Smooth muscle cell (in vitro differentiated cells): Measurements from ENCODE around the gene NFKBIA. TPM values are rescaled to one million over a fixed set of nuclear protein-coding genes. Genes with fewer than 3 reads are reported as not detected.
A peak's percentile ranks its signal among the peaks of the same experiment; 100 is the strongest.

ENCODE experiments used
- DNase-seq: peaks from one replicate; lab custom pipeline; 2025; ENCODE audit not compliant: unreplicated experiment; lab: John Stamatoyannopoulos, UW
- H2AFZ ChIP-seq: fragments of 200-600 bp; sonication (generic); 2 replicates; pipeline ENCODE4 v1.6.0; 2016; ENCODE audit warnings: antibody characterized with exemption, low read depth, mild to moderate bottlenecking
- H3F3A ChIP-seq: fragments of 200-600 bp; sonication (generic); 2 replicates; pipeline ENCODE4 v1.6.0; 2017; ENCODE audit warnings: antibody characterized with exemption, low read depth
- H3K27ac ChIP-seq: fragments of 200-600 bp; sonication (generic); 2 replicates; pipeline ENCODE4 v1.5.1; 2016; ENCODE audit warnings: low read depth, mild to moderate bottlenecking
- H3K27me3 ChIP-seq: fragments of 200-600 bp; sonication (generic); 2 replicates; pipeline ENCODE4 v1.6.1; 2016; ENCODE audit warnings: low read depth, mild to moderate bottlenecking
- H3K36me3 ChIP-seq: fragments of 200-600 bp; sonication (generic); 2 replicates; pipeline ENCODE4 v1.5.1; 2016; ENCODE audit warnings: low read depth
- H3K4me1 ChIP-seq: fragments of 200-600 bp; sonication (generic); 2 replicates; pipeline ENCODE4 v1.5.1; 2016; ENCODE audit warnings: low read depth
- H3K4me2 ChIP-seq: fragments of 200-600 bp; sonication (generic); 2 replicates; pipeline ENCODE4 v1.6.0; 2016; ENCODE audit warnings: mild to moderate bottlenecking
- H3K4me3 ChIP-seq: fragments of 200-600 bp; sonication (generic); 2 replicates; pipeline ENCODE4 v1.5.1; 2016; ENCODE audit warnings: mild to moderate bottlenecking
- H3K79me2 ChIP-seq: fragments of 200-600 bp; sonication (generic); 2 replicates; pipeline ENCODE4 v1.6.0; 2016; ENCODE audit warnings: low read depth, mild to moderate bottlenecking
- H3K9ac ChIP-seq: fragments of 200-600 bp; sonication (generic); 2 replicates; pipeline ENCODE4 v1.6.0; 2016; ENCODE audit warnings: low read depth
- H3K9me3 ChIP-seq: fragments of 200-600 bp; sonication (generic); replicated peaks from 2 replicates; pipeline ENCODE4 v1.5.1; 2016; ENCODE audit warnings: low read depth
- H4K20me1 ChIP-seq: fragments of 200-600 bp; sonication (generic); 2 replicates; pipeline ENCODE4 v1.6.0; 2016; ENCODE audit warnings: low read depth
- CTCF ChIP-seq: fragments of 200-600 bp; sonication (generic); IDR thresholded peaks from 2 replicates; pipeline ENCODE4 v1.5.1; 2017; ENCODE audit warnings: borderline replicate concordance, mild to moderate bottlenecking, antibody characterized with exemption; ENCODE audit not compliant: insufficient read depth, poor library complexity, severe bottlenecking
- WGBS: methylation state at CpG from one replicate; pipeline ENCODE4 v1.1.7; 2016; ENCODE audit warnings: low lambda C conversion rate; 5-methylcytosine and 5-hydroxymethylcytosine counted together
- polyA plus RNA-seq: library from polyadenylated mRNA; unstranded; fragments of >200 nt; fragmentation: Nextera tagmentation; extraction: Ambion mirVana; gene quantifications from 2 replicates; pipeline ENCODE4 v1.2.1, GENCODE V29; 2016
- total RNA-seq: library from RNA; depleted of rRNA; stranded (reverse); fragments of >200 nt; gene quantifications from 2 replicates; pipeline ENCODE4 v1.2.3, GENCODE V29; 2014

The NFKBIA gene
- total and polyA plus RNA-seq, 2 experiments from 2014 or later: 215 to 223 TPM

- WGBS: 60% methylated on average over 14 of the region's 15 CpGs
- H2AFZ ChIP-seq: peak overlapping the region; percentile 87
- H3K4me2 ChIP-seq: peak overlapping the region; percentile 62
- peaks cover 19% of the 10 kb centered on the region for H3K4me1 ChIP-seq
- no peaks in the 10 kb centered on the region for H3K79me2 ChIP-seq
- peak overlapping the region; percentile 69 for H3K9ac ChIP-seq
- H3K36me3 ChIP-seq: no peaks in the 10 kb centered on the region
- peaks cover 21% of the 10 kb centered on the region for H3F3A ChIP-seq
- no peak overlapping the region for H3K4me3 ChIP-seq
- no peak for TF ChIP-seq CTCF
- peak; percentile 54 for DNase-seq
- no peaks in the 10 kb centered on the region for H3K27me3 ChIP-seq
- no peaks in the 10 kb centered on the region for H4K20me1 ChIP-seq
- no peaks in the 10 kb centered on the region for H3K9me3 ChIP-seq
- H3K27ac ChIP-seq: peak overlapping the region; percentile 95
Observed at GRCh38 chr14:35385042-35385839, 19.3 kb downstream of the NFKBIA start.

- H3K4me2 ChIP-seq: peak overlapping the region; percentile 62
- 61% methylated on average over 11 of the region's 11 CpGs for WGBS
- TF ChIP-seq CTCF: no peak
- H3K27me3 ChIP-seq: no peaks in the 10 kb centered on the region
- H4K20me1 ChIP-seq: no peaks in the 10 kb centered on the region
- peak overlapping the region; percentile 69 for H3K9ac ChIP-seq
- H2AFZ ChIP-seq: peak overlapping the region; percentile 13
- H3F3A ChIP-seq: peaks cover 21% of the 10 kb centered on the region
- H3K36me3 ChIP-seq: no peaks in the 10 kb centered on the region
- no peaks in the 10 kb centered on the region for H3K9me3 ChIP-seq
- no peak overlapping the region for H3K4me3 ChIP-seq
- peaks cover 19% of the 10 kb centered on the region for H3K4me1 ChIP-seq
- peak overlapping the region; percentile 95 for H3K27ac ChIP-seq
- no peak for DNase-seq
- no peaks in the 10 kb centered on the region for H3K79me2 ChIP-seq
Observed at GRCh38 chr14:35384455-35385041, 20.0 kb downstream of the NFKBIA start.

- Histone ChIP-seq H3K4me2 (peak overlapping the region; percentile 18), H3K9ac (peak overlapping the region; percentile 44)
- 90% methylated on average over 10 of the region's 10 CpGs for WGBS
Observed at GRCh38 chr14:35383569-35384454, 20.7 kb downstream of the NFKBIA start.

More at GRCh38 chr14:35383569-35384454, 20.7 kb downstream of the NFKBIA start:
- Histone ChIP-seq H3K36me3 (no peaks in the 10 kb centered on the region), H3K27me3 (no peaks in the 10 kb centered on the region), H2AFZ (peak overlapping the region; percentile 13), H3K4me1 (peaks cover 19% of the 10 kb centered on the region), H4K20me1 (no peaks in the 10 kb centered on the region), H3K4me3 (no peak overlapping the region), H3K27ac (peak overlapping the region; percentile 95), H3K79me2 (no peaks in the 10 kb centered on the region), H3K9me3 (no peaks in the 10 kb centered on the region), H3F3A (peaks cover 21% of the 10 kb centered on the region)
- no peak for TF ChIP-seq CTCF
- DNase-seq: no peak
